CD14-positive monocyte (primary cell): ENCODE measurements around the gene C3AR1. TPM values are rescaled to one million over a fixed set of nuclear protein-coding genes. Genes with fewer than 3 reads are reported as not detected.

ENCODE experiments used
- DNase-seq, 3 donors: peaks; one replicate each; pipeline ENCODE4 v3.0.0-alpha.2; 2011 to 2022
- H2AFZ ChIP-seq: 2 replicates; pipeline ENCODE4 v1.6.0; 2012; ENCODE audit warnings: mild to moderate bottlenecking, low read depth, low read length, inconsistent platforms; ENCODE audit not compliant: insufficient read depth, poor library complexity, severe bottlenecking
- H3K27ac ChIP-seq, 2 donors: 1 replicate in 1 of 2; 2 replicates in 1 of 2; pipeline ENCODE4 v1.5.1; 2012 to 2013; ENCODE audit warnings: low read length in 2 of 2, control low read depth in 1 of 2, inconsistent platforms in 1 of 2, low read depth in 1 of 2, mild to moderate bottlenecking in 1 of 2
- H3K27me3 ChIP-seq, 2 donors: one replicate each; pipeline versions ENCODE4 v1.6.0 to v1.6.1; 2011 to 2013; ENCODE audit warnings: low read length in 2 of 2; ENCODE audit not compliant: control insufficient read depth in 2 of 2, insufficient read depth in 2 of 2
- H3K36me3 ChIP-seq, 2 donors: replicated peaks in 1 of 2; 1 replicate in 1 of 2; 2 replicates in 1 of 2; pipeline versions ENCODE4 v1.5.1 to v1.6.1; 2012 to 2013; ENCODE audit warnings: low read length in 2 of 2, control low read depth in 1 of 2, inconsistent platforms in 1 of 2, mild to moderate bottlenecking in 1 of 2; ENCODE audit not compliant: insufficient read depth in 2 of 2, control insufficient read depth in 1 of 2
- H3K4me1 ChIP-seq, 2 donors: 1 replicate in 1 of 2; 2 replicates in 1 of 2; pipeline versions ENCODE4 v1.5.1 to v1.6.1; 2012 to 2013; ENCODE audit warnings: low read length in 2 of 2, control low read depth in 1 of 2, inconsistent platforms in 1 of 2, mild to moderate bottlenecking in 1 of 2, moderate library complexity in 1 of 2; ENCODE audit not compliant: insufficient read depth in 2 of 2, control insufficient read depth in 1 of 2
- H3K4me2 ChIP-seq: replicated peaks from 2 replicates; pipeline ENCODE3; 2012; ENCODE audit warnings: low read length, moderate library complexity, mild to moderate bottlenecking; ENCODE audit not compliant: poor library complexity, severe bottlenecking; ENCODE audit errors: extremely low read depth
- H3K4me3 ChIP-seq, 3 experiments: fragments of 200-600 bp in 1 of 3; sonication (generic) in 1 of 3; replicated peaks in 1 of 3; 1 replicate in 2 of 3; 2 replicates in 1 of 3; pipeline ENCODE4 v1.5.1; 2011 to 2013; ENCODE audit warnings: low read length in 3 of 3, mild to moderate bottlenecking in 3 of 3, control low read depth in 2 of 3, low read depth in 2 of 3, inconsistent platforms in 1 of 3, moderate library complexity in 1 of 3
- H3K79me2 ChIP-seq: 2 replicates; pipeline ENCODE4 v1.6.0; 2012; ENCODE audit warnings: mild to moderate bottlenecking, control low read depth, inconsistent platforms, low read length, moderate library complexity; ENCODE audit not compliant: insufficient read depth
- H3K9ac ChIP-seq: 2 replicates; pipeline ENCODE4 v1.6.0; 2017; ENCODE audit warnings: low read length, mild to moderate bottlenecking; ENCODE audit not compliant: insufficient read depth, poor library complexity, severe bottlenecking
- H3K9me3 ChIP-seq, 2 donors: replicated peaks in 1 of 2; 1 replicate in 1 of 2; 2 replicates in 1 of 2; pipeline versions ENCODE4 v1.5.1 to v1.6.1; 2012 to 2013; ENCODE audit warnings: low read length in 2 of 2, control low read depth in 1 of 2; ENCODE audit not compliant: control insufficient read depth in 1 of 2, insufficient read depth in 1 of 2
- H4K20me1 ChIP-seq: 2 replicates; pipeline ENCODE4 v1.6.0; 2012; ENCODE audit warnings: mild to moderate bottlenecking, low read length, control low read depth, moderate library complexity; ENCODE audit not compliant: insufficient read depth
- H3K27ac Mint-ChIP-seq, 7 donors: one replicate each; pipeline ENCODE4 v1.8.0; 2020; ENCODE audit warnings: mild to moderate bottlenecking in 7 of 7, mixed read lengths in 7 of 7, moderate library complexity in 6 of 7, inconsistent platforms in 2 of 7
- H3K27me3 Mint-ChIP-seq, 3 donors: one replicate each; pipeline ENCODE4 v1.8.0; 2021 to 2022; ENCODE audit warnings: low read depth in 3 of 3, mild to moderate bottlenecking in 3 of 3, mixed read lengths in 3 of 3, moderate library complexity in 3 of 3, inconsistent platforms in 1 of 3
- H3K36me3 Mint-ChIP-seq, 2 donors: one replicate each; pipeline ENCODE4 v1.8.0; 2020; ENCODE audit warnings: mixed read lengths in 2 of 2, inconsistent platforms in 1 of 2, mild to moderate bottlenecking in 1 of 2
- H3K4me1 Mint-ChIP-seq: one replicate; pipeline ENCODE4 v1.8.0; 2020; ENCODE audit warnings: mild to moderate bottlenecking, mixed read lengths
- H3K4me3 Mint-ChIP-seq, 2 donors: one replicate each; pipeline ENCODE4 v1.8.0; 2020; ENCODE audit warnings: mild to moderate bottlenecking in 2 of 2, mixed read lengths in 2 of 2, moderate library complexity in 1 of 2
- H3K9me3 Mint-ChIP-seq, 7 donors: one replicate each; pipeline ENCODE4 v1.8.0; 2020 to 2022; ENCODE audit warnings: mixed read lengths in 7 of 7, mild to moderate bottlenecking in 6 of 7, moderate library complexity in 6 of 7, inconsistent platforms in 2 of 7
- CTCF ChIP-seq: fragments of 200-600 bp; IDR thresholded peaks from one replicate; pipeline ENCODE4 v1.8.0; 2022; ENCODE audit warnings: antibody characterized with exemption, mild to moderate bottlenecking
- WGBS: methylation state at CpG from one replicate; pipeline ENCODE4 v1.1.5; 2013; ENCODE audit warnings: missing lambda C conversion rate; ENCODE audit not compliant: insufficient coverage; 5-methylcytosine and 5-hydroxymethylcytosine counted together
- intact Hi-C, 2 donors: fragments of 100-400 bp; cut with micrococcal nuclease; formaldehyde crosslinking; loops; one replicate each; pipeline versions ENCODE4 v1.15.0 to v1.15.1; 2023
- polyA plus RNA-seq, 3 donors: library from polyadenylated mRNA; depleted of rRNA in 1 of 3; unstranded in 2 of 3; stranded (reverse) in 1 of 3; fragments of 300-500 nt in 2 of 3; fragments of >200 nt in 1 of 3; fragmentation: Illumina TruSeq in 2 of 3; gene quantifications; 1 replicate in 2 of 3; 2 replicates in 1 of 3; pipeline ENCODE4 v1.2.3, GENCODE V29; 2012 to 2021

The C3AR1 gene
- polyA plus RNA-seq, 3 donors: 60.7 to 222 (median 67.3) TPM

- no peak overlapping the region for H3K4me2 ChIP-seq
- intact Hi-C loops: no loop called here
- no peaks in the 10 kb centered on the region for H3K36me3 ChIP-seq
- Mint-ChIP-seq H3K27ac (peak overlapping the region in 1 of 7 donors; percentile 78), H3K9me3 (peaks cover 0 to 1% (median 0%) of the 10 kb centered on the region in 7 donors), H3K36me3 (no peaks in the 10 kb centered on the region), H3K4me1 (peaks cover 54% of the 10 kb centered on the region), H3K4me3 (no peak overlapping the region), H3K27me3 (no peaks in the 10 kb centered on the region)
- H3K4me3 ChIP-seq: no peak overlapping the region
- H3K27ac ChIP-seq: no peak overlapping the region
- H3K27me3 ChIP-seq: no peaks in the 10 kb centered on the region
- peaks cover 44 to 64% of the 10 kb centered on the region in 2 donors for H3K4me1 ChIP-seq
- peak; percentile 58 for TF ChIP-seq CTCF
- no peaks in the 10 kb centered on the region for H4K20me1 ChIP-seq
- no peak overlapping the region for H3K9ac ChIP-seq
- WGBS: 67% methylated on average over 1 of the region's 4 CpGs
- H3K79me2 ChIP-seq: peaks cover 30% of the 10 kb centered on the region
- no peak overlapping the region for H2AFZ ChIP-seq
- DNase-seq: peak in 2 of 3 donors; percentile 51 to 69
- H3K9me3 ChIP-seq: no peaks in the 10 kb centered on the region
Observed at GRCh38 chr12:8078398-8078797, 12.2 kb upstream of the C3AR1 start.

- Histone ChIP-seq H3K36me3 (no peaks in the 10 kb centered on the region), H3K4me1 (peaks cover 42 to 66% of the 10 kb centered on the region in 2 donors), H3K27ac (peak overlapping the region in 1 of 2 donors; percentile 24), H3K27me3 (no peaks in the 10 kb centered on the region), H2AFZ (no peak overlapping the region), H3K9ac (no peak overlapping the region), H3K4me3 (no peak overlapping the region), H3K79me2 (peaks cover 18% of the 10 kb centered on the region), H4K20me1 (no peaks in the 10 kb centered on the region), H3K4me2 (no peak overlapping the region), H3K9me3 (no peaks in the 10 kb centered on the region)
- Mint-ChIP-seq H3K27me3 (no peaks in the 10 kb centered on the region), H3K4me1 (peaks cover 55% of the 10 kb centered on the region), H3K9me3 (no peaks in the 10 kb centered on the region), H3K4me3 (no peak overlapping the region), H3K36me3 (no peaks in the 10 kb centered on the region), H3K27ac (peak overlapping the region; percentile 46 to 90 (median 72))
- intact Hi-C loops: no loop called here
- TF ChIP-seq CTCF: no peak
- WGBS: no CpG with 5 or more reads among the region's 4 CpGs
- DNase-seq: peak in 2 of 3 donors; percentile 64 to 80
Observed at GRCh38 chr12:8077207-8077606, 11.0 kb upstream of the C3AR1 start.
